ENCODE data around the gene ZNF581. TPM values are rescaled to one million over a fixed set of nuclear protein-coding genes. Genes with fewer than 3 reads are reported as not detected.

ZNF581 gene
- total RNA-seq, 1 donor = 25.7 TPM

DNA sequence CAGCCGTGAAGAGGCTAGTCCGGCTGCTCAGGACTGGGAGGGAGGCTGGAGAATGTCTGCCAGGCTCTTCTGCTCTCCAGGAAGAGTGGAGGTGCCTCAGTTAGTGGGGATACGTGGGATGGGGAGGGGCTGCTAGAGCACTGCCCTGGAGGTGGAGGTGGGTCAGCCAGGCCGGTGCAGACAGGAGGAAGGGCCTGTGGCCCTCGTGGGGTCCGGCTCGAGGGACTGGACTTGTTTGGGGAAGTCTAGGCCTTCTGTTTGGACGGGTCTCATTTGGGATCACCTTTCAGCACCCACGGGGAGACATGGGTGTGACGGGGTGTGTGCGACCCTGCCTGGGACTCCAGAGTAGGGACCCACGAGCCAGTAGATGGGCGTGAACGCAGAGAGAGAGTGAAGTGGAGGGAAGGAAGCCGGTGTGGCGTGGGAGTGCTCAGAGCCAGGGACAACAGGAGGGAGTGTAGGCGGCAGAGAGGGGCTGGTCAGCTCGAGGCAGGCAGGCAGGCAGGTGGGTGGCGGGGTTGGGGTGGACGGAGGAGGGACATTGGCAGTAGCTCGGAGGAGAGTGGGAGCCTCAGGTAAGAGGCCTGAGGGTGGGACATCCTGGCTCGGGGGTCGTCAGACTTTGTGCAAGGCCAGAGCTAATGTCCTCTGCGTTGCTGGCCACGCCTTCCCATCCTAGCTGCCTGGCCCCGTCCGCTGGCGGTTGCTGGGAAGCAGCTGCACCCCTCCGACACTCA is 43.0 kb downstream of the ZNF581 start:
- peak; percentile 65 for DNase-seq (ENCODE audit: insufficient read length, low spot score, missing footprints)

DNA sequence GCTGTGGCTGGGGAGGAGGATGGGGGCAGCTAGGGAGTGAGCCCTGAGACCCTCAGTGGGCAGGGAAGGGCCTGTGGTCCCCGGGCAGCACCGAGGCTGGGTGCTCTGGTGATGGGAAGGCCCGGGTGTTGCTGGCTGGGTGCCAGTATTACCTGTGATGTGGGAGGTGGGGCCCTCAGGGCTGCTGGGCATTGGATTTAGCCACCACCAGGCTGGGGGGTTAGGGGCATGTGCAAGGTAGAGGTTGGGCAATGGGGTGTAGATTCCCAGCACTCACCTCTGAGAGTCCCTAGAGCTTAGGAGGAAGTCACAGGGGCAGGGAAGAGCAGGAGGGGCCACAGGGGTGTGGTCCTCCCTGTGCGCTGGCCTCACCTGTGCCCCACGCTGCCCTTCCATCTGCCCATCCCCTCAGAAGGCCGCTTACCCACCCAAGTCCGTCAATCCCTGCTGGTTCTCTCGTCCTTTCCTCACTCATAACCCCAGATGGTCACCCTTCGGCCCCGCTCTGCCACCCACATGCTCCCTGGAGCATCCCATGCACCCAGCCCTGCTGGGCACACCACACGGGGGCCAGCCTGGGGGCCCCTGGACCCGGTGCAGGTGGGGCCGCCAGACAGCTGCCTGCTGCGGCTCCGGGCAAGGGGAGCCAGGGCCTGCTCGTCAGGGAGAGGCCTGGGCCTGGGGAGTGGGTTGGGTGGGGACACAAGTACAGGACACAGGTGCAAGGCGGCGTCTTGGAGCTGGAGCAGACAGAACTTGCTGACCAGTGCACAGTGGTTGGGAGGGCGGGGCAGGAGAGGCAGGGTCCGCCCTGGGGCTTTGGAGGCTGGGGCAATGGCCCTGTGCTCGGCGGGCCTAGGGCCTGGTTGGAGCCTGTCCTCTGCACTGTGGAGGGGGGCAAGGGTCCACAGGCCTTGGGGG is 44.1 kb downstream of the ZNF581 start:
- H3K79me2 ChIP-seq (ENCODE audit: insufficient read depth, low read length) = peaks cover 61% of the 10 kb centered on the region
- no peak overlapping the region for H3K27ac ChIP-seq (ENCODE audit: low read depth, low read length)
- peaks cover 14% of the 10 kb centered on the region for H3K36me3 ChIP-seq (ENCODE audit: insufficient read depth, low read length)
- no peaks in the 10 kb centered on the region for H3K27me3 ChIP-seq (ENCODE audit: insufficient read depth, low read length)
- H3K4me3 ChIP-seq (ENCODE audit: insufficient read depth, low read length) = no peak overlapping the region
- no peaks in the 10 kb centered on the region for H3K9me3 ChIP-seq (ENCODE audit: low read depth, low read length)
- H4K20me1 ChIP-seq (ENCODE audit: insufficient read depth, low read length) = peaks cover 54% of the 10 kb centered on the region
- no peak overlapping the region for H3K4me2 ChIP-seq (ENCODE audit: insufficient read depth, low read length)
- peak; percentile 80 for DNase-seq (ENCODE audit: insufficient read length, low spot score, missing footprints)
- H2AFZ ChIP-seq (ENCODE audit: low read length) = no peak overlapping the region
- H3K4me1 ChIP-seq (ENCODE audit: insufficient read depth, low read length) = no peaks in the 10 kb centered on the region
- TF ChIP-seq, protein P1, sequence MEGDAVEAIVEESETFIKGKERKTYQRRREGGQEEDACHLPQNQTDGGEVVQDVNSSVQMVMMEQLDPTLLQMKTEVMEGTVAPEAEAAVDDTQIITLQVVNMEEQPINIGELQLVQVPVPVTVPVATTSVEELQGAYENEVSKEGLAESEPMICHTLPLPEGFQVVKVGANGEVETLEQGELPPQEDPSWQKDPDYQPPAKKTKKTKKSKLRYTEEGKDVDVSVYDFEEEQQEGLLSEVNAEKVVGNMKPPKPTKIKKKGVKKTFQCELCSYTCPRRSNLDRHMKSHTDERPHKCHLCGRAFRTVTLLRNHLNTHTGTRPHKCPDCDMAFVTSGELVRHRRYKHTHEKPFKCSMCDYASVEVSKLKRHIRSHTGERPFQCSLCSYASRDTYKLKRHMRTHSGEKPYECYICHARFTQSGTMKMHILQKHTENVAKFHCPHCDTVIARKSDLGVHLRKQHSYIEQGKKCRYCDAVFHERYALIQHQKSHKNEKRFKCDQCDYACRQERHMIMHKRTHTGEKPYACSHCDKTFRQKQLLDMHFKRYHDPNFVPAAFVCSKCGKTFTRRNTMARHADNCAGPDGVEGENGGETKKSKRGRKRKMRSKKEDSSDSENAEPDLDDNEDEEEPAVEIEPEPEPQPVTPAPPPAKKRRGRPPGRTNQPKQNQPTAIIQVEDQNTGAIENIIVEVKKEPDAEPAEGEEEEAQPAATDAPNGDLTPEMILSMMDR (IDR thresholded peaks at IDR 0.05; ENCODE audit: extremely low read depth, low read depth, low read length) = no peak

More for the DNA sequence above, 43.0 kb downstream of the ZNF581 start:
- Histone ChIP-seq H4K20me1 (ENCODE audit: insufficient read depth, low read length) (peaks cover 64% of the 10 kb centered on the region), H3K4me3 (ENCODE audit: insufficient read depth, low read length) (no peak overlapping the region), H3K4me2 (ENCODE audit: insufficient read depth, low read length) (no peak overlapping the region), H3K36me3 (ENCODE audit: insufficient read depth, low read length) (peaks cover 20% of the 10 kb centered on the region), H3K27me3 (ENCODE audit: insufficient read depth, low read length) (no peaks in the 10 kb centered on the region), H3K9me3 (ENCODE audit: low read depth, low read length) (no peaks in the 10 kb centered on the region), H3K4me1 (ENCODE audit: insufficient read depth, low read length) (no peaks in the 10 kb centered on the region), H3K79me2 (ENCODE audit: insufficient read depth, low read length) (peaks cover 71% of the 10 kb centered on the region), H3K27ac (ENCODE audit: low read depth, low read length) (no peak overlapping the region), H2AFZ (ENCODE audit: low read length) (no peak overlapping the region)
- TF ChIP-seq, protein P1 (IDR thresholded peaks at IDR 0.05; ENCODE audit: extremely low read depth, low read depth, low read length) = no peak

DNA sequence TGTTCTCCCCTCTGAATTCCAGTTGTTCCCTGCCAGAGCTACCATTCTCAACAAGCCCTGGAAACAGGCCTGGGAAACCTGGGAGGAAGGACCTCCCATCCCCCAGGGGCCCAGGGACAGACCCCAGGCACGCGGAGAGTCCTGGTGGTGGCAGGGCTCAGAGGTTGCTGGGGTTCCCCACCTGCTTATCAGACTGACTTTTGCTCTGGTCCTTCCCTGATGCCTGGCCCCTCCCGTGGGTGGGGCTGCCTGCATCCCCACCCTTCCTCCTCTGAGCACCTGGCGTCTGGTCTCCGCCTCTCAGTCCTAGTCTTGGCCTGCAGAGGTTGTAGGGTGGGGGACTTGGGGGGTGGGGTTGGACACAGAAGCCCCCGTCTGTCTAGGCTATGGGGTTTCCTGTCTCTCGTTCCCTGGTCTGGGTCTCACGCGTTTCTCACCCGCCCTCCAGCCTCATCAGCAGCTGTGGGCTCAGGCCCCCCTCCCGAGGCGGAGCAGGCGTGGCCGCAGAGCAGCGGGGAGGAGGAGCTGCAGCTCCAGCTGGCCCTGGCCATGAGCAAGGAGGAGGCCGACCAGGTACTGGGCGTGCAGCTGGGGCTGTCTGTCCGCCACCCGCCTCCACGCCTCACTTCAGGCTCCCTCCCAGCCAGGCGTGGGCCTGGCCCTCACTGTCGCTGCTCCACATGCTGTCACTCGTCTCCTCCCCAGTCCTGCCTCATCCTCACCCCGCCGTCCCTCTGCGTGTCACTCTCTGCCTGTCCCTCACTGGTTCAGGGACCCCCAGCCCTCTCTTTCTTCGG is 45.2 kb downstream of the ZNF581 start:
- Histone ChIP-seq H3K36me3 (ENCODE audit: insufficient read depth, low read length) (peaks cover 24% of the 10 kb centered on the region), H3K27me3 (ENCODE audit: insufficient read depth, low read length) (no peaks in the 10 kb centered on the region), H3K79me2 (ENCODE audit: insufficient read depth, low read length) (peaks cover 57% of the 10 kb centered on the region), H2AFZ (ENCODE audit: low read length) (no peak overlapping the region), H3K4me1 (ENCODE audit: insufficient read depth, low read length) (no peaks in the 10 kb centered on the region), H3K4me2 (ENCODE audit: insufficient read depth, low read length) (no peak overlapping the region), H3K4me3 (ENCODE audit: insufficient read depth, low read length) (no peak overlapping the region), H4K20me1 (ENCODE audit: insufficient read depth, low read length) (peaks cover 50% of the 10 kb centered on the region), H3K9me3 (ENCODE audit: low read depth, low read length) (no peaks in the 10 kb centered on the region), H3K27ac (ENCODE audit: low read depth, low read length) (no peak overlapping the region)
- peak; percentile 79 for DNase-seq (ENCODE audit: insufficient read length, low spot score, missing footprints)
- TF ChIP-seq, protein P1 (IDR thresholded peaks at IDR 0.05; ENCODE audit: extremely low read depth, low read depth, low read length) = no peak

Measured in osteoblast (primary cell).